HUES6 (cell line): ENCODE results near the gene PDE6D.
A peak's percentile ranks its signal among the peaks of the same experiment; 100 is the strongest.

Source experiments
- H3K27ac ChIP-seq: 2 replicates; pipeline ENCODE4 v1.7.0; 2013; ENCODE audit warnings: low read depth, mild to moderate bottlenecking, low read length, inconsistent platforms
- H3K27me3 ChIP-seq: 2 replicates; pipeline ENCODE4 v1.6.1; 2013; ENCODE audit warnings: low read length; ENCODE audit not compliant: control insufficient read depth, insufficient read depth
- H3K36me3 ChIP-seq: 2 replicates; pipeline ENCODE4 v1.6.1; 2013; ENCODE audit warnings: low read length; ENCODE audit not compliant: control insufficient read depth, insufficient read depth
- H3K4me1 ChIP-seq: 2 replicates; pipeline ENCODE4 v1.6.1; 2013; ENCODE audit warnings: low read length; ENCODE audit not compliant: control insufficient read depth, insufficient read depth
- H3K4me3 ChIP-seq: 2 replicates; pipeline ENCODE4 v1.5.1; 2013; ENCODE audit warnings: low read depth, low read length
- H3K9ac ChIP-seq: one replicate; pipeline ENCODE4 v1.6.1; 2013; ENCODE audit warnings: mild to moderate bottlenecking, low read length
- H3K9me3 ChIP-seq: 2 replicates; pipeline ENCODE4 v1.6.1; 2013; ENCODE audit warnings: low read depth, low read length; ENCODE audit not compliant: control insufficient read depth, insufficient read depth

Gene PDE6D

DNA sequence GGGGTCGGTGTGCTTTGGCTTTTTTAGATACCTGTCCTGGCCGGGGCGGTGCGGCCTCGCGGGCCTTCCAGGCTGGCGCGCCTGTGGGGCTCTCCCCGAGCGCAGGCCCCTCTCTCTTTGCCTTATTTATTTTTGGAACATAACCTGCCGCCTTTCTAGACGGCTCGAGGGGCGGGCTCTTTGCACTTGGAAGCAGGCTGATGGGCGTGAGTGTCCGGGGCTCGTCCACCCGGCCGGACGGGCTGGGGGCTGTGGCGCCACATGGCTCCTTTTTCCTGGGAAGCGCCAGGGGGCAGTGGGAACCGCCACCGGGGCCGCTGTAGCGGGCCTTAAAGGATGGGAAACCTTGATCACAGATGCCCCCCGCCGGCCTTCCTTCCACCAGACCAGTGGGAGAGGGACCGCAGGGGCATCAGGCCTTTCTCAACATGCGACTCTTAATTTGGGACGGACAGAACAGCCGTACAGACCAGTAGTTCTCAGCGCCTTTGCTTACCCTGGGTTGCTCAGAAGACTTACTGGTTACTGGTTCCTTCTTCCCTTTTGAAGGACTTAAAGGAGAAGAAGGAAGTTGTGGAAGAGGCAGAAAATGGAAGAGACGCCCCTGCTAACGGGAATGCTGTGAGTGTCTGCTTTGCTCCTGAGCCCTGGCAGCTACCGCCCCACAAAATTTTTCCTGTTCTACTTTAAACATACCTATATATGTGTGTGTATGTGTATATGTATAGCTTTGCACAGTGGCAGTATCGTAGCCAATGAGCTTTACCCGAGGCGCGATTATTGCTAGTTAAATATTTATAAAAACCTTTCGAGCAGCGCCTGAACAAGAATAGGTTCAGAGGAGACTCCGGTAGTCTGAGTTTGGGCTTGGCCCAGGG is 70.0 kb downstream of the PDE6D start:
- Histone ChIP-seq H3K4me1 (peaks cover 28% of the 10 kb centered on the region), H3K27ac (peak overlapping the region; percentile 70; the same call in 1 of the 2 replicates), H3K4me3 (peak overlapping the region; percentile 93), H3K9ac (peak overlapping the region; percentile 99), H3K27me3 (no peaks in the 10 kb centered on the region), H3K36me3 (peaks cover 46% of the 10 kb centered on the region), H3K9me3 (no peaks in the 10 kb centered on the region)

- Histone ChIP-seq H3K36me3 (peaks cover 43% of the 10 kb centered on the region), H3K9ac (peak overlapping the region; percentile 99), H3K9me3 (no peaks in the 10 kb centered on the region), H3K27ac (peak overlapping the region; percentile 99), H3K4me3 (peak overlapping the region; percentile 93), H3K27me3 (no peaks in the 10 kb centered on the region), H3K4me1 (peaks cover 31% of the 10 kb centered on the region)
Measured at GRCh38 chr2:231709981-231710798, 70.9 kb downstream of the PDE6D start.

- peak overlapping the region; percentile 99 for H3K27ac ChIP-seq
- peaks cover 43% of the 10 kb centered on the region for H3K36me3 ChIP-seq
- peak overlapping the region; percentile 93 for H3K4me3 ChIP-seq
- H3K9me3 ChIP-seq = no peaks in the 10 kb centered on the region
- peak overlapping the region; percentile 99 for H3K9ac ChIP-seq
- no peaks in the 10 kb centered on the region for H3K27me3 ChIP-seq
- peaks cover 27% of the 10 kb centered on the region for H3K4me1 ChIP-seq
Measured at GRCh38 chr2:231709636-231709980, 71.5 kb downstream of the PDE6D start.

GRCh38 chr2:231708773-231709635 is 72.1 kb downstream of the PDE6D start:
- H3K9ac ChIP-seq = peak overlapping the region; percentile 99
- H3K9me3 ChIP-seq = no peaks in the 10 kb centered on the region
- peaks cover 23% of the 10 kb centered on the region for H3K4me1 ChIP-seq
- no peaks in the 10 kb centered on the region for H3K27me3 ChIP-seq
- H3K4me3 ChIP-seq = peak overlapping the region; percentile 93
- peak overlapping the region; percentile 99 for H3K27ac ChIP-seq
- peaks cover 40% of the 10 kb centered on the region for H3K36me3 ChIP-seq

DNA sequence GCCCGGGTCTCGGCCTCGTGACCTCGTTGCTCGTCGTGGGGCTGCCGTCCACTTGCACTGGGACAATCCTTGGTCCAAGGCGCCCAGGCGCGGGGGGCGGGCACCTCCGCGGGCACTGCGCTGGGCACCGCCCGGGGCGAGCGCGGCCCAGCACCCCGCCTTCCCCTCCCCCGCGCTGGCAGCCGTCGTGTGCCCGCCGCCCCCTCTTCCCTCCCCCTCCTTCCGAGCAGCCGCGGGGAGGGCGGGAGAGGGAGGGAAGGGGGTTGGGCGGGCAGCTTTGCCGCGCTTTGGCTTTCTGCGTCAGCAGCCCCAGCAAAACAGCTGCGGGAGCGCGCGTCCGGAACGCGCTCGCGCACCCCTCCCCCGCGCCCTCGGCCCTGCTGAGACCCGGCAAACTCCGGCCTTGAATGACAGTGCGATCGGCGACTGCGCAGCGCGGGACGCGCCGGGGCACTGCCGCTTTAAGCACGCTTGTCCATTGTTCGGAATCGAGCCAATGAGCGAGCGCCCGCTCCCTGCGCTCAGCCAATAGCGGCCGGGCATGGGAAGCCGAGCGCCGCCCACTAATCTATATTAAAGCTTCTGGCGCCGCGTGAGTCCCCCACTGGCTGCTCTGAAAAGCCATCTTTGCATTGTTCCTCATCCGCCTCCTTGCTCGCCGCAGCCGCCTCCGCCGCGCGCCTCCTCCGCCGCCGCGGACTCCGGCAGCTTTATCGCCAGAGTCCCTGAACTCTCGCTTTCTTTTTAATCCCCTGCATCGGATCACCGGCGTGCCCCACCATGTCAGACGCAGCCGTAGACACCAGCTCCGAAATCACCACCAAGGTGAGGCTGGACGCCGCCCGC is 72.9 kb downstream of the PDE6D start, which contains the start of gene PTMA:
Gene PTMA (plus strand): TSS at position 599 of the 846 bp plus-strand sequence. CDS start 182 bp downstream, at position 781.
- peak within 1 kb of the TSS; percentile 93 for H3K4me3 ChIP-seq
- peaks cover 18% of the 10 kb centered on the region for H3K4me1 ChIP-seq
- peak within 1 kb of the TSS; percentile 99 for H3K27ac ChIP-seq
- peak within 1 kb of the TSS; percentile 99 for H3K9ac ChIP-seq
- H3K9me3 ChIP-seq = no peaks in the 10 kb centered on the region
- H3K27me3 ChIP-seq = no peaks in the 10 kb centered on the region
- peaks cover 34% of the 10 kb centered on the region for H3K36me3 ChIP-seq

DNA sequence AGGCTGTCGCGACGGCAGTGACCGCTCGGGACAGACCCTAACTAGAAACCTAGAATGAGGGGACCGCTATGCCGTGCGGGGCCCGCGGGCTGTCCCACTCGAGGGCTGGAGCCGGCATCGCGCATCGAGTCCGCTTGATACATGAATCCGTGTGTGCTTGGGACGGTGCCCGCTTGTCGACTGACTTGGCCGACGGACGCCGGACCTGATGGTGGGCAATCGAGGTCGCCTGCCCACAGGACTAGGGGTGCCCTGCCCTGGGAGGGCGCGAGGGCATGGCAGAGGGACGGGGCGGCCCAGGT is 73.5 kb downstream of the PDE6D start:
- no peaks in the 10 kb centered on the region for H3K9me3 ChIP-seq
- peaks cover 18% of the 10 kb centered on the region for H3K4me1 ChIP-seq
- H3K27me3 ChIP-seq = no peaks in the 10 kb centered on the region
- H3K27ac ChIP-seq = peak overlapping the region; percentile 99
- H3K4me3 ChIP-seq = peak overlapping the region; percentile 76
- H3K36me3 ChIP-seq = peaks cover 33% of the 10 kb centered on the region
- peak overlapping the region; percentile 96 for H3K9ac ChIP-seq

- Histone ChIP-seq H3K4me3 (peak overlapping the region; percentile 76), H3K4me1 (peaks cover 13% of the 10 kb centered on the region), H3K9ac (peak overlapping the region; percentile 96)
Measured at GRCh38 chr2:231706731-231707624, 74.1 kb downstream of the PDE6D start.

GRCh38 chr2:231704017-231704416 is 77.1 kb downstream of the PDE6D start:
- peaks cover 13% of the 10 kb centered on the region for H3K4me1 ChIP-seq
- H3K27me3 ChIP-seq = no peaks in the 10 kb centered on the region
- no peak overlapping the region for H3K4me3 ChIP-seq
- H3K27ac ChIP-seq = no peak overlapping the region
- no peak overlapping the region for H3K9ac ChIP-seq
- H3K9me3 ChIP-seq = no peaks in the 10 kb centered on the region
- H3K36me3 ChIP-seq = no peaks in the 10 kb centered on the region

More at GRCh38 chr2:231706731-231707624, 74.1 kb downstream of the PDE6D start:
- Histone ChIP-seq H3K36me3 (peaks cover 27% of the 10 kb centered on the region), H3K27me3 (no peaks in the 10 kb centered on the region), H3K27ac (peak overlapping the region; percentile 99), H3K9me3 (no peaks in the 10 kb centered on the region)

DNA sequence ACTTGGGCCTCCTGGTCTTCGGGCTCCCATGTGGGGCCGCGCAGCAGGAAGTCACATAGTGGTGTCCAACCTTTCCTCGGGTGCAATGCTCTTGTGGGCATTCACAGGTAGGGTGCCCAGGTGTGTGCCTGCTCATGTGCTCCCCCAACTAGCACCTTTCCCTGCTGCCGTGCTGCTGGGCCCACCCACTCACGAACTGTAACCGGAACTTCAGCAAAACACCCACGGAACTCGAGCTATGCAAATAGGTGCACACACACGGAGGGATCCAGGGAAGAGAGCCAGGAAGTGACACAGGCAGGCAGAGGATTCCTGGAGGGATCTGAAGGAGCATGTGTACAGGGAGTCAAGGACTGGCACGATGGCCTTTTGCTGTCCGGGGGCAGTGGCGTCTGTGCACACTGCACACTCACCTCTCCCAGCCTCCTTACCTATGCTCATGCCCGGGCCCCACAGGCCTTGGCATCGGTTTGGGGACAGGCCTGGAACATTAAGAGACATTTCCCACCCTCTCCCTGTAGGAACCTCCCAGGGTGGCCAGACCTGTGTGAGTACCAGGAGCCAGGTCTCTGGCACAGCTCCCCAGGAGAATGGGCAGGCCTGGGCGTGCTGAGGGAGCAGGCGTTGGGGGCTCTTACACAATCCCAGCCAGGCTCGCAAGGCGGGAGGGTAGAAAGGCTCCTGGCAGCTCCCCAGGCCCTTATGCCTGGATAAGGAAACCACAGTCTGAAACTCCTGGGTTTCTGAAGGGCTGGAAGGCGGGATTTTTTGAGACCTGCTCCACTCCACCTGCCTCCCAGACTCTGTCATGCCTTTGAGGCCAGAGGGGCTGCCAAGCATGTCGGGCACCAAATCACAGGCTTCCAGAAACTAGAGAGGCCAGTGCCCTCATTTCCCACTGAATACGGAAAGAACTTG is 79.4 kb downstream of the PDE6D start:
- H3K27ac ChIP-seq = no peak overlapping the region
- no peak overlapping the region for H3K9ac ChIP-seq
- H3K4me1 ChIP-seq = peaks cover 13% of the 10 kb centered on the region
- H3K9me3 ChIP-seq = no peaks in the 10 kb centered on the region
- no peaks in the 10 kb centered on the region for H3K27me3 ChIP-seq
- H3K4me3 ChIP-seq = no peak overlapping the region
- H3K36me3 ChIP-seq = no peaks in the 10 kb centered on the region
